Aorta (tissue), 5 donors: Measurements from ENCODE around the gene DICER1. TPM values are rescaled to one million over a fixed set of nuclear protein-coding genes. Genes with fewer than 3 reads are reported as not detected.

Experiments
- ATAC-seq: fragments of 200-7000 bp; cut with Tn5 transposase; one replicate; pipeline ENCODE4 v1.9.1; 2022; ENCODE audit warnings: moderate library complexity; ENCODE audit not compliant: low FRiP score
- DNase-seq, 2 donors: peaks; one replicate each; pipeline ENCODE4 v3.0.0-alpha.2; 2020
- H3K27ac ChIP-seq, 2 donors: one replicate each; pipeline ENCODE4 v1.5.1; 2013; ENCODE audit warnings: low read length in 2 of 2, mild to moderate bottlenecking in 2 of 2, moderate library complexity in 2 of 2, control low read depth in 1 of 2, inconsistent platforms in 1 of 2, low read depth in 1 of 2
- H3K27me3 ChIP-seq, 2 donors: one replicate each; pipeline ENCODE4 v1.6.1; 2013; ENCODE audit warnings: control low read depth in 1 of 2, low read length in 1 of 2, mild to moderate bottlenecking in 1 of 2, moderate library complexity in 1 of 2; ENCODE audit not compliant: insufficient read depth in 2 of 2, control insufficient read depth in 1 of 2
- H3K36me3 ChIP-seq, 2 donors: one replicate each; pipeline ENCODE4 v1.6.1; 2013; ENCODE audit warnings: control low read depth in 1 of 2, low read length in 1 of 2, mild to moderate bottlenecking in 1 of 2; ENCODE audit not compliant: insufficient read depth in 2 of 2, control insufficient read depth in 1 of 2
- H3K4me1 ChIP-seq, 2 donors: one replicate each; pipeline ENCODE4 v1.6.1; 2013; ENCODE audit warnings: low read length in 2 of 2, control low read depth in 1 of 2, mild to moderate bottlenecking in 1 of 2, moderate library complexity in 1 of 2; ENCODE audit not compliant: insufficient read depth in 2 of 2, control insufficient read depth in 1 of 2
- H3K4me3 ChIP-seq, 2 donors: one replicate each; pipeline ENCODE4 v1.5.1; 2013; ENCODE audit warnings: low read length in 2 of 2, control low read depth in 1 of 2, mild to moderate bottlenecking in 1 of 2
- H3K9me3 ChIP-seq: one replicate; pipeline ENCODE4 v1.6.1; 2013; ENCODE audit warnings: mild to moderate bottlenecking, low read length; ENCODE audit not compliant: control insufficient read depth
- WGBS, 2 donors: extraction: QIAGEN DNeasy Blood & Tissue Kit; methylation state at CpG; one replicate each; pipeline ENCODE4 v1.1.7; 2013; 5-methylcytosine and 5-hydroxymethylcytosine counted together
- intact Hi-C, 2 donors: fragments of 100-400 bp; cut with DNase I; formaldehyde crosslinking; loops; one replicate each; pipeline versions ENCODE4 v1.14.2 to v1.15.0; 2022
- polyA plus RNA-seq, 2 donors: library from polyadenylated mRNA; stranded (reverse); fragments of 200-250 nt; gene quantifications; one replicate each; pipeline ENCODE4 v1.2.3, GENCODE V29; 2013
- total RNA-seq, 2 donors: library from RNA; stranded (reverse); fragmentation: NEBNext Ultra II Directional; extraction: Animal tissue kit (Norgen Biotek cat#: 25700); gene quantifications; one replicate each; pipeline ENCODE4 v1.2.1, GENCODE V29; 2021
- donor health status: healthy with polysubstance abuse.
- donor health status: Bipolar disorder and iron deficiency.
- donor health status: DM: no; HTN: no; CAD: no.
- donor health status: DM: no; HTN: no; CAD: no.
- donor health status: DM: yes; HTN: yes; CAD: no.

DICER1 gene
- total and polyA plus RNA-seq, 4 donors = 6.4 to 73.6 (median 36.1) TPM

DNA sequence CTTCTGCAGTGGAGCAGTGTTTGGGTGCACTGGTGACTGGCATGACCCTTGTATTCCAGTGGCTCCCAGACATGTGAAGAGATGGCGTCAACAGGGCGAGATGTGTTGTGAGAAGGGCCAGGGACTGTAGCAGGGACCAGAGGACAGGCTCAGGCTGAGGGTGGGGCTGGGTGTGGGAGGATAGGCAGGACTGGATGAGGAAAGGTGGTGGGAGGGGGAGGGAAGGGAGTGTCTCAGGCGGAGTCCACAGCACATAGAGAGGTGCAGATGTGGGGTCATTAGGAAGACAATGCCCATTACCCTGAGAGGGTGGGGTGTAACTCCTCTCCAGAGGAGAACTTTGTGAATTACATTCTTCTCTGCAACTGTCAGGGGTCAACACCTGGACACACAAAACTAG lies 78.5 kb downstream of the DICER1 start:
- H3K36me3 ChIP-seq = no peaks in the 10 kb centered on the region
- intact Hi-C loops = no loop called here
- no peaks in the 10 kb centered on the region for H3K27me3 ChIP-seq
- DNase-seq = no peak
- no peak overlapping the region for H3K4me3 ChIP-seq
- H3K27ac ChIP-seq = no peak overlapping the region
- no peaks in the 10 kb centered on the region for H3K9me3 ChIP-seq
- no peak for ATAC-seq
- no peaks in the 10 kb centered on the region for H3K4me1 ChIP-seq
- WGBS, 2 donors = 83 to 88% methylated on average over 3 of the region's 3 CpGs

DNA sequence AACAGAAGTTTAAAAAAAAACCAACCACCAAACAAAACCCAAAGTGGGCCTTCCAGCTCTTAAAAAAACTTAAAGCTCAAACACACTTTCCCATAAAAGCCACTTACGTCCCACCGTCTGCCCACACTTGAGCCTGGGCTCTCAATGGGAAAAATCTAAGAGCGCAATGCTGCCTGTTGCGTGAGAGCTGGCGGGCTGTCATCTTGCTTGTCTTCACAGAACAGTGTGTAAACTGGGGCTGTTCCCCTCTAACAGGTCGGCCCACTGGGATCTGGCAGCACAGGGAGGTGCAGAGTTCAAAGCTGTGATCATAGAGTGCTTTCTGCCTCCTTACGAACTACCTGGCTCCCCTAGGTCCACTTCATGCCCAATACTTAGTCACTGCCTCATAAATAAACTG lies 80.0 kb downstream of the DICER1 start:
- H3K4me3 ChIP-seq = no peak overlapping the region
- no peaks in the 10 kb centered on the region for H3K36me3 ChIP-seq
- no peak for DNase-seq
- H3K9me3 ChIP-seq = peaks cover 1% of the 10 kb centered on the region
- no peak for ATAC-seq
- intact Hi-C loops = no loop called here
- H3K27ac ChIP-seq = no peak overlapping the region
- H3K27me3 ChIP-seq = no peaks in the 10 kb centered on the region
- no peaks in the 10 kb centered on the region for H3K4me1 ChIP-seq
- 83 to 88% methylated on average over 7 of the region's 7 CpGs for WGBS, 2 donors

DNA sequence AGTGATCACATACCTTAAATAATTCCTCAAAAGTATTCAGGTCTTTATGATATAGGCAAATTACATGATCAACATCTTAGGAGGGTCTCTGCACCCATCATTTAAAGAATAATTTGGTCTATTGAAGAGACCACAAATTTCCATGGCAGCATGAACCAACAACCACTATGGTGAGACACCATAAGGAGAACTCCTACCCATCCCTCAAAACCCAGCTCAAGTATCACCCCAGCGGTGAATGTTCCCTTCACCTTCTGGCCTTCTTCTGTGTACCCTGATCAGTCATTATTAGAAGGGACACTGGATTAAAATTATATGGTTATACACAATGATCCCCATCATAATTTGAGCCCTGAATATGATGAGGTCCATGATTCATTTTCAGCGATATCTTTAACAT lies 81.5 kb downstream of the DICER1 start:
- H3K27ac ChIP-seq = no peak overlapping the region

DNA sequence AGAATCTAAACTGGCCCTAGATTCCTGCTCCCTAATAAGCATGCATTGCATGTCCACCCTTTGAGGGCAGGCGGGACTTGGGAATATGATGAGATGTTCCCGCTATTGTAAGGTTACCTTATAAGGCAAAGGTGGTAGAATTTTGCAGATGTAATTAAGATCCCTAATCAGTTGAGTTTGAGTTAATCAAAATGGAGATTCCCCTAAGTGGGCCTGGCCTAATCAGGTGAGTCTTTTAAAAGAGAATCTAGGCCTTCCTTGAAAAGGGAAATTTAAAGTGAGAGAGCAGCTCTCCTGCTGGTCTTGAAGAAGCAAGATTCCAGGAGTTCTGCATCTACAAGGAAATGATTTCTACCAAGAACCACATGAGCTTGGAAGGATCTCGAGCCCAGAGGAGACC lies 83.4 kb downstream of the DICER1 start:
- 98% methylated on average over 3 of the region's 3 CpGs for WGBS, 2 donors
- no peaks in the 10 kb centered on the region for H3K4me1 ChIP-seq
- no peaks in the 10 kb centered on the region for H3K36me3 ChIP-seq
- intact Hi-C loops = no loop called here
- no peak for ATAC-seq
- H3K27me3 ChIP-seq = no peaks in the 10 kb centered on the region
- H3K4me3 ChIP-seq = no peak overlapping the region
- peaks cover 1% of the 10 kb centered on the region for H3K9me3 ChIP-seq
- H3K27ac ChIP-seq = no peak overlapping the region
- no peak for DNase-seq

More for the DNA sequence above, 81.5 kb downstream of the DICER1 start:
- Histone ChIP-seq H3K4me3 (no peak overlapping the region), H3K36me3 (no peaks in the 10 kb centered on the region), H3K4me1 (no peaks in the 10 kb centered on the region), H3K9me3 (peaks cover 1% of the 10 kb centered on the region), H3K27me3 (no peaks in the 10 kb centered on the region)
- intact Hi-C loops = no loop called here
- no peak for DNase-seq
- WGBS, 2 donors = 97 to 100% methylated on average over 2 of the region's 2 CpGs
- ATAC-seq = no peak

DNA sequence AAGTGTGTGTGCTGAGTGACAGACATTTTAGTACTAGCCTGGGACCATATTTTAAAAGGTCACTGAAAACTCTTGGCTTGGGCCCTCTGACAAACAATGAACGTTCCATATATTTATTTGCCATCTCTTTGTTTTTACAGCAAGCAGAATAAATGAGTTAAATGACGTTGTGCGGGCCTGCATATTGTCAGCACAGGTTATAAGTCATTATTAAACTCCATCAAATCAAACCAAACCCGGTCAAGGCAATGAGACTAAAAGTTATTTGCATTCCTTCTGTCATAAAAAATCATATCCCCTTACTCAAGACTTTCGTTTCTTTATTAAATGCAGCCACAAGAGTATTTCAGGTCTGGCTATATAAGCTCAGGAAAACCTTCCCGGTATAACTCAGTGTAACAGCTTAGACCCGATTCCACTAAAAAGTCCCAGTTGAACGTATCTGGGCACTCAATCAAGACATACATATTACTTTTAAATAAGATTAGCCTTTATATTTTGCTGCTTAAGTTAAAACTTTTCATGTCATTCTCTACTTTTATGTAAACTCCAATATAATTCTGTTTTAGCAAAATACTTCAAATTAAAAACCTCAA lies 84.9 kb downstream of the DICER1 start:
- Histone ChIP-seq H3K27ac (no peak overlapping the region), H3K4me3 (no peak overlapping the region), H3K9me3 (peaks cover 1% of the 10 kb centered on the region), H3K27me3 (no peaks in the 10 kb centered on the region), H3K36me3 (no peaks in the 10 kb centered on the region), H3K4me1 (no peaks in the 10 kb centered on the region)
- 44 to 55% methylated on average over 8 of the region's 8 CpGs for WGBS, 2 donors
- DNase-seq = no peak
- intact Hi-C loops = no loop called here
- ATAC-seq = no peak

DNA sequence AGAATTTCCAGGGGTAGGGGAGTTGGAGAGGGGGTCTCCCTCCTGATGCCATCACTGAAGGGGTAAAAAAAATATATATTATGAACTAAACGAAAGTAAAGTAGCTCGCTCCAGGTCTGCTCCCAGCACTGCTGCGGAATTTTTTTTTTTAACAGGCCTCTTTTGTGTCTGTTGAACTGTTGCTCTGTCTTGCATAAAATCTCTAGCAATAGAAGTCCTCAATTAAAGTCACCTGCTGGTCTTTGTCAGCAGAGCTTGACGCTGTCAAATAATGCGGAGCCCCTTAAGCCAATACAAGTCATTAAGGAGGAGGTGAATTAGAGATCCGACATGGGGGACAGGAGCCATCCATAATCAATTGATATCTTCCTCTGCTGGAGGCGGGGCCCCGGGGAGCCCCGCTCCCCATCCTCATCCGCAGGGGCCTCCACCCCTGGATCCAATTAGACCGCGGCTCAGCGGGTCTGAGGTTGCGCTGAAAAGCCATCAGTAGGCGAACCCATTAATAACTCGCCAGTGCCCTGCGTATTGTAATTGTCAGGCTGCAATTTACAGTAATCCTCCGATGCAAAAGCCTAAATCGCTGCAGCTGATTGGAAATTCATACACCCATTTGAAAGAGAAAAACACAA lies 85.6 kb downstream of the DICER1 start:
- ATAC-seq (no peak), DNase-seq (no peak)
- H3K27ac ChIP-seq = no peak overlapping the region
- intact Hi-C loops = no loop called here
- H3K27me3 ChIP-seq = no peaks in the 10 kb centered on the region
- H3K9me3 ChIP-seq = peaks cover 1% of the 10 kb centered on the region
- no peak overlapping the region for H3K4me3 ChIP-seq
- no peaks in the 10 kb centered on the region for H3K4me1 ChIP-seq
- no peaks in the 10 kb centered on the region for H3K36me3 ChIP-seq
- WGBS, 2 donors = 44 to 54% methylated on average over 19 of the region's 19 CpGs

DNA sequence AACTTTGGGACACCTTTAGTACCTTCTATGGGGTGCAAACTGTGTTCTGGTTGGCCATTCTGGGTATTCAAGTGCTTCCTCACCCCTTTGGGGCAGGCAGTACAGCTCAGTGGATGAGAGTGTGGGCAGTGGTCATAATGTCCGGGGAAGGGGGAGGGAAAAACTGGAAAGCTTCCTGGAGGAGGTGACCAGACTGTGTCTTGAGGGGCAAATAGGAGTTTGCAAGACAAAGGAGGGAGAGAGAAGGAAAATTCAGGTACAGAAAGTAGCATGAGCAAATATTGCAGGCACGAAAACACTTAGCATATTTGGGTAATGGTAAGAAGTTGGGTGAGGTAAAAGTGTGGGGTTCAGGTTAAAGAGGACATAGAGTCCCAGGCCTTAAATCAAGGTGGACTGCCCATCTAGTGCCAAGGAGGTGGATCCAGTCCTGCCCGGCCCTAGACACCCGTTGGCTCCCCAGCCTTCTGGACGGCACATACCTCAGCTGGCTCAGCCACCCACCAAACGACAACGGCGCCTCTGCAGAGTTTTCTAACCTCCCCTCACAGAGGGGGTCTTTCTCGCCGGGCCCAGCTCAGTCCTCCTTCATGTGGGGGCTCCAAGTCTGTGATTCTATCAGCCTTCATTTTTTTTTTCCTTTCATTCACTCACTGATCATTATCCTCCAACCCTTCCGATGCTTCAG lies 86.4 kb downstream of the DICER1 start:
- H3K4me3 ChIP-seq = no peak overlapping the region
- no peak for ATAC-seq
- DNase-seq = no peak
- H3K9me3 ChIP-seq = peaks cover 1% of the 10 kb centered on the region
- intact Hi-C loops = no loop called here
- H3K4me1 ChIP-seq = no peaks in the 10 kb centered on the region
- H3K36me3 ChIP-seq = no peaks in the 10 kb centered on the region
- H3K27me3 ChIP-seq = no peaks in the 10 kb centered on the region
- no peak overlapping the region for H3K27ac ChIP-seq
- 56 to 68% methylated on average over 11 of the region's 11 CpGs for WGBS, 2 donors

DNA sequence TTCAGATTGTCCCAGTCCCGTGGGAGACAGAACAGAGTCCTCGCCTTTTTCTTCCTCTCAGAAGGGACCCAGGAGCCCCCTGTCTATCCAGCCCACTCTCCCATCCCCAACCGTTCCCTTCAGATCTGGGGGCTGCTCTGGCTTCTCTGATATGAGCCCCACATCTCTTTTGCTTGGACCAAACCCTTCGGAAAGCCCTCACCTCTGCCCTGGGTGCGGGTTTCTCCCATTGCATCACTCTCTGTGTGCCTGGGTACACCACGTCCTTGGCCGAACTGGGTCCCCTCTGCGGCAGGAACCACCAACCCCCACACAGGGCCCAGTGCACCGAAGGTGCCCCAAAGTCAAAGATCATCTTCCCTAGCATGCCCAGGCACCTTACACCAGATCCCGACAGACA lies 87.8 kb downstream of the DICER1 start:
- no peak for DNase-seq

DNA sequence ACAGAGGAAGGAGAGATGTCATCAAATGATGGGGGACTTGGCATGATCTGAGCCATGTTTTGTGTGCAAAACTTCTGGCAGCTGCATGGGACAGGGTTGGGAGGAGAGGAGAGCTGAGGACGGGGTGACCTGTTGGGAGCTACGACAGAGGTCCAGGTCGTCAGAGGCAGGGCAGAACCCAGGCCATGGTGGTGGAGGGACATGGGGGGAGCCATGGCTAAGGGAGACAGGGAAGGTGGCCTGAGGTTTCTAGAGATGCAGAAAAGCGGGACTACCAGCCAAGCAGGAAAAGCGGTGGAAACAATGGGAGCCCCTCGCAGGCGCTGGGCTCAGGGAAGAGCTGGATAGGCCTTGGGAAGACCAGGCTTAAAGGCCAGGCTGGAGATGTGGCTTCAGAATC lies 88.3 kb downstream of the DICER1 start:
- WGBS, 2 donors = 66 to 79% methylated on average over 7 of the region's 7 CpGs
- no peak for ATAC-seq
- no peak for DNase-seq
- peaks cover 1% of the 10 kb centered on the region for H3K9me3 ChIP-seq
- H3K27ac ChIP-seq = no peak overlapping the region
- no peak overlapping the region for H3K4me3 ChIP-seq
- H3K27me3 ChIP-seq = no peaks in the 10 kb centered on the region
- H3K4me1 ChIP-seq = no peaks in the 10 kb centered on the region
- intact Hi-C loops = no loop called here
- no peaks in the 10 kb centered on the region for H3K36me3 ChIP-seq

More for the DNA sequence above, 87.8 kb downstream of the DICER1 start:
- no peak for ATAC-seq
- Histone ChIP-seq H3K36me3 (no peaks in the 10 kb centered on the region), H3K4me3 (no peak overlapping the region), H3K4me1 (no peaks in the 10 kb centered on the region), H3K27ac (no peak overlapping the region), H3K27me3 (no peaks in the 10 kb centered on the region), H3K9me3 (peaks cover 1% of the 10 kb centered on the region)
- 95% methylated on average over 10 of the region's 10 CpGs for WGBS, 2 donors
- intact Hi-C loops = no loop called here
